K562 (cell line): ENCODE data around the gene TSSK2. TPM values are rescaled to one million over a fixed set of nuclear protein-coding genes. Genes with fewer than 3 reads are reported as not detected.

Source experiments
- ATAC-seq: fragments of 200-7000 bp; cut with Tn5 transposase; 3 replicates; pipeline ENCODE4 v1.9.1; 2020; ENCODE audit warnings: moderate library complexity
- BruUV-seq: library from RNA; stranded (reverse); fragments of 400-500 nt; replicated peaks from 2 replicates; lab custom pipeline; 2021; lab: Mats Ljungman, UMichigan
- CTCF ChIA-PET: fragments of 300-600 bp; formaldehyde crosslinking; extraction: SDS; loops from one replicate; lab custom pipeline; 2021; ENCODE audit warnings: low intra/inter-chr PET ratio; lab: Yijun Ruan, JAX
- POLR2A ChIA-PET: fragments of 300-600, 350-650 bp; sonication (Branson Sonifier 250); formaldehyde crosslinking; extraction: SDS; loops from one replicate; lab custom pipeline; 2021; ENCODE audit warnings: antibody characterized with exemption, inconsistent platforms; lab: Yijun Ruan, JAX
- DNase-seq, 4 experiments: peaks; one replicate each; pipeline versions ENCODE4 v3.0.0 to v3.0.0-alpha.2; 2011 to 2018; ENCODE audit warnings: low spot score in 3 of 4, mixed read lengths in 3 of 4; ENCODE audit errors: extremely low read depth in 1 of 4
- FAIRE-seq: peaks from 2 replicates; lab custom pipeline; 2011; peaks lifted over from hg19 to GRCh38; lab: Jason Lieb, UNC
- H2AFZ ChIP-seq: 2 replicates; pipeline ENCODE4 v1.6.0; 2011; ENCODE audit warnings: low read depth, low read length, control low read depth, inconsistent platforms
- H3K27ac ChIP-seq: fragments of 200-600 bp; 3 replicates; pipeline ENCODE4 v1.8.0; 2011; ENCODE audit warnings: low read depth, mild to moderate bottlenecking, control low read depth, inconsistent platforms, low read length, moderate library complexity, mixed read lengths; ENCODE audit errors: extremely low read depth
- H3K27me3 ChIP-seq, 2 experiments: fragments of 300-600 bp in 1 of 2; 2 replicates in 1 of 2; 3 replicates in 1 of 2; pipeline versions ENCODE4 v1.6.0 to v1.8.0; 2011; ENCODE audit warnings: inconsistent platforms in 2 of 2, low read length in 2 of 2, mild to moderate bottlenecking in 1 of 2, mixed read lengths in 1 of 2, moderate library complexity in 1 of 2; ENCODE audit not compliant: control insufficient read depth in 2 of 2, insufficient read depth in 2 of 2
- H3K36me3 ChIP-seq: fragments of 300-600 bp; 3 replicates; pipeline ENCODE4 v1.8.0; 2011; ENCODE audit warnings: mild to moderate bottlenecking, low read length, inconsistent platforms; ENCODE audit not compliant: control insufficient read depth, insufficient read depth
- H3K4me1 ChIP-seq, 2 experiments: fragments of 200-600 bp in 1 of 2; replicated peaks in 1 of 2; 2 replicates in 1 of 2; 3 replicates in 1 of 2; pipeline versions ENCODE4 v1.5.1 to v1.8.0; 2011; ENCODE audit warnings: inconsistent platforms in 2 of 2, low read length in 2 of 2, mild to moderate bottlenecking in 1 of 2, mixed read lengths in 1 of 2, moderate library complexity in 1 of 2; ENCODE audit not compliant: control insufficient read depth in 2 of 2, insufficient read depth in 2 of 2
- H3K4me2 ChIP-seq: 2 replicates; pipeline ENCODE4 v1.6.1; 2011; ENCODE audit warnings: low read length, control low read depth, inconsistent platforms, mixed read lengths; ENCODE audit not compliant: insufficient read depth
- H3K4me3 ChIP-seq: fragments of 200-600 bp; sonication (generic), shearing (Covaris generic); 2 replicates; pipeline ENCODE4 v1.5.1; 2016; ENCODE audit warnings: control low read depth, inconsistent platforms
- H3K79me2 ChIP-seq: fragments of 200-600 bp; 3 replicates; pipeline ENCODE4 v1.8.0; 2011; ENCODE audit warnings: low read length, inconsistent platforms; ENCODE audit not compliant: control insufficient read depth, insufficient read depth
- H3K9ac ChIP-seq, 2 experiments: 2 replicates each; pipeline versions ENCODE4 v1.6.0 to v1.6.1; 2011; ENCODE audit warnings: low read depth in 2 of 2, low read length in 2 of 2, control low read depth in 1 of 2, inconsistent platforms in 1 of 2, mild to moderate bottlenecking in 1 of 2, mixed read lengths in 1 of 2; ENCODE audit not compliant: insufficient read depth in 1 of 2
- H3K9me1 ChIP-seq: one replicate; pipeline ENCODE4 v1.6.0; 2011; ENCODE audit warnings: inconsistent platforms, mild to moderate bottlenecking, low read length, moderate library complexity; ENCODE audit not compliant: control insufficient read depth, insufficient read depth
- H3K9me3 ChIP-seq: replicated peaks from 2 replicates; pipeline ENCODE4 v1.5.1; 2011; ENCODE audit warnings: low read depth, low read length, inconsistent platforms; ENCODE audit not compliant: control insufficient read depth, insufficient read depth
- H4K20me1 ChIP-seq: replicated peaks from 2 replicates; pipeline ENCODE4 v1.6.1; 2011; ENCODE audit warnings: low read length, inconsistent platforms, mixed read lengths; ENCODE audit not compliant: control insufficient read depth, insufficient read depth
- ATF1 ChIP-seq, 2 experiments: fragments of 450-650 bp in 1 of 2; IDR thresholded peaks; 2 replicates each; pipeline ENCODE4 v1.6.1; 2016; ENCODE audit warnings: missing compliant biosample characterization in 1 of 2, missing genetic modification characterization in 1 of 2
- CBFA2T3 ChIP-seq: fragments of 450-650 bp; IDR thresholded peaks from 2 replicates; pipeline ENCODE4 v1.6.1; 2017
- CC2D1A ChIP-seq: fragments of 450-650 bp; IDR thresholded peaks from 2 replicates; pipeline ENCODE4 v1.6.1; 2017; ENCODE audit warnings: mild to moderate bottlenecking
- E2F3 ChIP-seq: fragments of 250-450 bp; sonication (Bioruptor Pico); IDR thresholded peaks from 2 replicates; pipeline ENCODE4 v1.4.0; 2020; ENCODE audit warnings: mild to moderate bottlenecking
- MCM2 ChIP-seq: fragments of 450-650 bp; IDR thresholded peaks from 2 replicates; pipeline ENCODE4 v1.6.1; 2017; ENCODE audit warnings: low read depth, mild to moderate bottlenecking
- MTF1 ChIP-seq: fragments of 250-450 bp; sonication (Bioruptor Pico); IDR thresholded peaks from 2 replicates; pipeline ENCODE4 v1.9.0; 2021; ENCODE audit warnings: moderate library complexity, mild to moderate bottlenecking, inconsistent platforms, borderline replicate concordance
- ZNF124 ChIP-seq: sonication (generic); formaldehyde crosslinking; IDR thresholded peaks from 2 replicates; pipeline ENCODE4 v1.8.1; 2022; ENCODE audit warnings: missing genetic modification reagents
- ZNF354B ChIP-seq: fragments of 250-450 bp; sonication (Bioruptor Pico); IDR thresholded peaks from 2 replicates; pipeline ENCODE4 v1.4.0; 2020
- ZNF76 ChIP-seq: fragments of 250-450 bp; sonication (Bioruptor Pico); IDR thresholded peaks from 2 replicates; pipeline ENCODE4 v1.4.0; 2020; ENCODE audit warnings: mild to moderate bottlenecking, moderate library complexity, borderline replicate concordance
- WGBS: fragments of 100-300 bp; shearing (Covaris generic); methylation state at CpG from one replicate; pipeline ENCODE4 v1.1.6; 2016; ENCODE audit warnings: low coverage, mixed read lengths; ENCODE audit not compliant: insufficient coverage; ENCODE audit errors: missing lambda C conversion rate; 5-methylcytosine and 5-hydroxymethylcytosine counted together
- in situ Hi-C: fragments of 300-500 bp; cut with MboI; formaldehyde crosslinking; loops from 4 replicates; pipeline ENCODE4 v1.15.0; 2018; ENCODE audit warnings: inconsistent platforms, mixed read lengths
- intact Hi-C: fragments of 100-400 bp; cut with micrococcal nuclease; formaldehyde crosslinking; loops from 2 replicates; pipeline ENCODE4 v1.14.2; 2022
- polyA plus RNA-seq, 8 experiments: library from polyadenylated mRNA; depleted of rRNA in 4 of 8; stranded (reverse) in 5 of 8; unstranded in 3 of 8; fragments of >200 nt; fragmentation: Nextera tagmentation in 2 of 8; fragmentation: Illumina TruSeq in 1 of 8; extraction: Ambion mirVana in 2 of 8; extraction: Trizol in 1 of 8; gene quantifications; 2 replicates each; pipeline versions ENCODE4 v1.2.1 to v1.2.3, GENCODE V29; 2011 to 2014; ENCODE audit warnings: inconsistent platforms in 1 of 8, missing spikeins in 1 of 8
- total RNA-seq, 7 experiments: library from RNA; depleted of rRNA in 6 of 7; stranded (reverse); fragments of >200 nt in 6 of 7; fragmentation: Illumina TruSeq in 2 of 7; extraction: Trizol in 2 of 7; gene quantifications; 2 replicates each; pipeline versions ENCODE4 v1.2.1 to v1.2.3, GENCODE V29; 2011 to 2021; ENCODE audit warnings: low replicate concordance in 1 of 7
- TF ChIP-seq, protein P1 (sequence below): sonication (generic); formaldehyde crosslinking; IDR thresholded peaks from 2 replicates; pipeline ENCODE4 v1.8.0; 2023; ENCODE audit warnings: mild to moderate bottlenecking, missing genetic modification reagents
- TF ChIP-seq, protein P2 (sequence below): fragments of 250-450 bp; sonication (Bioruptor Pico); IDR thresholded peaks from 2 replicates; pipeline ENCODE4 v1.4.0; 2020; ENCODE audit warnings: mild to moderate bottlenecking, moderate library complexity
- TF ChIP-seq, protein P3 (sequence below): fragments of 250-450 bp; sonication (Bioruptor Pico); IDR thresholded peaks from 2 replicates; pipeline ENCODE4 v1.4.0; 2020; ENCODE audit warnings: borderline replicate concordance

TSSK2 gene
- total and polyA plus RNA-seq, 9 of the 15 experiments (the other 6 are each of a cell fraction or from before 2014, with no cell fraction given): 0.04 TPM; not detected in 8

DNA sequence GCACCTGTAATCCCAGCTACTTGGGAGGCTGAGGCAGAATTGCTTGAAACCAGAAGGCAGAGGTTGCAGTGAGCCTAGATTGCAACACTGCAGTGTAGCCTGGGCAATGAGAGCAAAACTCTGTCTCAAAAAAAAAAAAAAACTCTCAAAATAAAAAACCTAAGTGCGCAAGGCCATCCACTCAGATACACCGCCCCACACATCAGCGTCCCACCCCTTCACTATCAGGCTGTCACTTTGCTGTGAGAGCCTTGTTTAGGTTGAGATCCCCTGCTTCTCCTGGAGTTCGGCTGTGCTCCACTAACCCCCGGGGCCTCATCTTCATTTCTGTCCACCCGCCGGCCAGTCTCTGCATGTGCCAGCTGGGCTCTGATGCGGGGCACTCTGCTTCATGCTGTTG lies 35.3 kb downstream of the TSSK2 start (continued):
- TF ChIP-seq, protein P1, sequence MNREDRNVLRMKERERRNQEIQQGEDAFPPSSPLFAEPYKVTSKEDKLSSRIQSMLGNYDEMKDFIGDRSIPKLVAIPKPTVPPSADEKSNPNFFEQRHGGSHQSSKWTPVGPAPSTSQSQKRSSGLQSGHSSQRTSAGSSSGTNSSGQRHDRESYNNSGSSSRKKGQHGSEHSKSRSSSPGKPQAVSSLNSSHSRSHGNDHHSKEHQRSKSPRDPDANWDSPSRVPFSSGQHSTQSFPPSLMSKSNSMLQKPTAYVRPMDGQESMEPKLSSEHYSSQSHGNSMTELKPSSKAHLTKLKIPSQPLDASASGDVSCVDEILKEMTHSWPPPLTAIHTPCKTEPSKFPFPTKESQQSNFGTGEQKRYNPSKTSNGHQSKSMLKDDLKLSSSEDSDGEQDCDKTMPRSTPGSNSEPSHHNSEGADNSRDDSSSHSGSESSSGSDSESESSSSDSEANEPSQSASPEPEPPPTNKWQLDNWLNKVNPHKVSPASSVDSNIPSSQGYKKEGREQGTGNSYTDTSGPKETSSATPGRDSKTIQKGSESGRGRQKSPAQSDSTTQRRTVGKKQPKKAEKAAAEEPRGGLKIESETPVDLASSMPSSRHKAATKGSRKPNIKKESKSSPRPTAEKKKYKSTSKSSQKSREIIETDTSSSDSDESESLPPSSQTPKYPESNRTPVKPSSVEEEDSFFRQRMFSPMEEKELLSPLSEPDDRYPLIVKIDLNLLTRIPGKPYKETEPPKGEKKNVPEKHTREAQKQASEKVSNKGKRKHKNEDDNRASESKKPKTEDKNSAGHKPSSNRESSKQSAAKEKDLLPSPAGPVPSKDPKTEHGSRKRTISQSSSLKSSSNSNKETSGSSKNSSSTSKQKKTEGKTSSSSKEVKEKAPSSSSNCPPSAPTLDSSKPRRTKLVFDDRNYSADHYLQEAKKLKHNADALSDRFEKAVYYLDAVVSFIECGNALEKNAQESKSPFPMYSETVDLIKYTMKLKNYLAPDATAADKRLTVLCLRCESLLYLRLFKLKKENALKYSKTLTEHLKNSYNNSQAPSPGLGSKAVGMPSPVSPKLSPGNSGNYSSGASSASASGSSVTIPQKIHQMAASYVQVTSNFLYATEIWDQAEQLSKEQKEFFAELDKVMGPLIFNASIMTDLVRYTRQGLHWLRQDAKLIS (CRISPR knock-in tag): no peak

DNA sequence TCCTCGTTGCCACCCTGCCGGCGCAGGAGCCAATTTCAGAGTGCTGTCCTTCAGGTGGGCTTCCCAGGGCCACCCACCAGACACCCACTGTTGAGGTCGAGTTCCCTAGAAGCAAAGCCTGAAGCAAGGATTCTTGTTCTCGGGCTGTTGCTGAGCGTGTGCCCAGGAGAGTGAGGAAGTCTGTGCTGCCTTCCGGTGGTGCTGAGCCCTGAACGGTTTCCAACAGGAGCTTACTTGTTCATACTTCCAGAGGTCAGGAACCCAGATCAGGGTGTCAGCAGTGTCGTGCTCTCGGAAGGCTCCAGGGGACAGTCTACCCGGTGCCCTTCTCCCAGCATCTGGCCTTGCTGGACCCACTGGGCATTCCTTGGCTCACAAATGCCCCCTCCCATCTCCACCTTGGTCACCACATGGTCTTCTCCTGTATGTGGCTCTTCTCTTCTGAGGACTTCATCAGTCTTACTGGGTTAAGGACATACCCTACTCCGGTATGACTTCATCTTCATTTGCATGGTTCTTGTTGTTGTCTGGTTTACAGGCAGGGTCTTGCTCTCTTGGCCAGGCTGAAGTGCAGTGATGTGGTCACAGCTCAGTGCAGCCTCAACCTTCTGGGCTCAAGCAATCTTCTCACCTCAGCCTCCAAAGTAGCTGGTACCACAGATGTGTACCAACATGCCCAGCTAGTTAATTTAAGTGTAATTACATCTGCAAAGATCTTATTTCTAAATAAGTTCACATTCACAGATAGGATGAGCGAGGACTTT lies 36.2 kb downstream of the TSSK2 start:
- no TSS peak for BruUV-seq
- peak overlapping the region in 1 of 2 experiments; percentile 60; a peak in 2 of 4 replicates for H3K9ac ChIP-seq
- POLR2A ChIA-PET: interaction anchor here (0.6 to 4.5 kb wide), 11 partner anchors 10 to 1481 kb away, joined by 3 to 64 read pairs (median 3); partner anchors contain the start of genes ESS2 and SLC25A1
- H3K27me3 ChIP-seq: peaks cover 33 to 50% of the 10 kb centered on the region in 2 experiments
- in situ Hi-C loops: no loop called here
- no peak overlapping the region for H3K4me3 ChIP-seq
- no peak for DNase-seq
- peaks cover 19 to 41% of the 10 kb centered on the region in 2 experiments for H3K4me1 ChIP-seq
- H3K79me2 ChIP-seq: peaks cover 20% of the 10 kb centered on the region
- H3K9me3 ChIP-seq: peaks cover 9% of the 10 kb centered on the region
- H3K36me3 ChIP-seq: peaks cover 3% of the 10 kb centered on the region; the same call in 2 of the 3 replicates
- ATAC-seq: no peak
- H3K4me2 ChIP-seq: no peak overlapping the region
- intact Hi-C loops: no loop called here
- peaks cover 2% of the 10 kb centered on the region for H3K9me1 ChIP-seq
- H3K27ac ChIP-seq: no peak overlapping the region
- H4K20me1 ChIP-seq: peaks cover 9% of the 10 kb centered on the region
- H2AFZ ChIP-seq: no peak overlapping the region
- CTCF ChIA-PET: no interaction called here
- no peak for FAIRE-seq
- WGBS: 5% methylated on average over 13 of the region's 13 CpGs
- TF ChIP-seq, protein P2, sequence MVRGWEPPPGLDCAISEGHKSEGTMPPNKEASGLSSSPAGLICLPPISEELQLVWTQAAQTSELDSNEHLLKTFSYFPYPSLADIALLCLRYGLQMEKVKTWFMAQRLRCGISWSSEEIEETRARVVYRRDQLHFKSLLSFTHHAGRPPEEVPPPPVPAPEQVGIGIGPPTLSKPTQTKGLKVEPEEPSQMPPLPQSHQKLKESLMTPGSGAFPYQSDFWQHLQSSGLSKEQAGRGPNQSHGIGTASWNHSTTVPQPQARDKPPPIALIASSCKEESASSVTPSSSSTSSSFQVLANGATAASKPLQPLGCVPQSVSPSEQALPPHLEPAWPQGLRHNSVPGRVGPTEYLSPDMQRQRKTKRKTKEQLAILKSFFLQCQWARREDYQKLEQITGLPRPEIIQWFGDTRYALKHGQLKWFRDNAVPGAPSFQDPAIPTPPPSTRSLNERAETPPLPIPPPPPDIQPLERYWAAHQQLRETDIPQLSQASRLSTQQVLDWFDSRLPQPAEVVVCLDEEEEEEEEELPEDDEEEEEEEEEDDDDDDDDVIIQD (CRISPR knock-in tag): peak; percentile 52; the same call in 1 of the 2 replicates
- no peak for TF ChIP-seq MCM2
- TF ChIP-seq, protein P3, sequence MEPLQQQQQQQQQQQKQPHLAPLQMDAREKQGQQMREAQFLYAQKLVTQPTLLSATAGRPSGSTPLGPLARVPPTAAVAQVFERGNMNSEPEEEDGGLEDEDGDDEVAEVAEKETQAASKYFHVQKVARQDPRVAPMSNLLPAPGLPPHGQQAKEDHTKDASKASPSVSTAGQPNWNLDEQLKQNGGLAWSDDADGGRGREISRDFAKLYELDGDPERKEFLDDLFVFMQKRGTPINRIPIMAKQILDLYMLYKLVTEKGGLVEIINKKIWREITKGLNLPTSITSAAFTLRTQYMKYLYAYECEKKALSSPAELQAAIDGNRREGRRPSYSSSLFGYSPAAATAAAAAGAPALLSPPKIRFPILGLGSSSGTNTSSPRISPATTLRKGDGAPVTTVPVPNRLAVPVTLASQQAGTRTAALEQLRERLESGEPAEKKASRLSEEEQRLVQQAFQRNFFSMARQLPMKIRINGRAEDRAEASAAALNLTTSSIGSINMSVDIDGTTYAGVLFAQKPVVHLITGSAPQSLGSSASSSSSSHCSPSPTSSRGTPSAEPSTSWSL: 0 out of 2 replicates have a peak, but pooled peaks have one; percentile 63
- TF ChIP-seq CC2D1A: no peak
- no peak for TF ChIP-seq ZNF354B
- no peak for TF ChIP-seq CBFA2T3
- 0 out of 2 replicates have a peak, but pooled peaks have one; percentile 42 for TF ChIP-seq ZNF76
- 0 out of 2 replicates have a peak, but pooled peaks have one; percentile 55 for TF ChIP-seq MTF1
- TF ChIP-seq ZNF124: no peak
- TF ChIP-seq E2F3 (CRISPR knock-in tag): peak; percentile 55; the same call in 1 of the 2 replicates
- no peak for TF ChIP-seq ATF1 (CRISPR knock-in tag; IDR thresholded peaks at IDR 0.05)
- no peak for TF ChIP-seq ATF1 (tag; IDR thresholded peaks at IDR 0.05)
